GM06990 (cell line): ENCODE results near the gene SETDB1.

Experiments used
- DNase-seq: peaks from one replicate; pipeline ENCODE4 v3.0.0-alpha.2; 2011; ENCODE audit not compliant: insufficient read length; ENCODE audit errors: extremely low read depth
- H3K27me3 ChIP-seq: replicated peaks from 2 replicates; pipeline ENCODE4 v1.6.0; 2011; ENCODE audit warnings: low read length; ENCODE audit not compliant: control insufficient read depth, insufficient read depth
- H3K36me3 ChIP-seq: 2 replicates; pipeline ENCODE4 v1.5.1; 2011; ENCODE audit warnings: low read length; ENCODE audit not compliant: control insufficient read depth, insufficient read depth
- H3K4me3 ChIP-seq: replicated peaks from 2 replicates; pipeline ENCODE4 v1.5.1; 2011; ENCODE audit warnings: low read depth, mild to moderate bottlenecking, control low read depth, low read length
- CTCF ChIP-seq: IDR thresholded peaks from 2 replicates; pipeline ENCODE4 v1.5.1; 2011; ENCODE audit warnings: low read length, control low read depth, mild to moderate bottlenecking, inconsistent platforms; ENCODE audit not compliant: insufficient read depth, poor library complexity, severe bottlenecking

The SETDB1 gene

DNA sequence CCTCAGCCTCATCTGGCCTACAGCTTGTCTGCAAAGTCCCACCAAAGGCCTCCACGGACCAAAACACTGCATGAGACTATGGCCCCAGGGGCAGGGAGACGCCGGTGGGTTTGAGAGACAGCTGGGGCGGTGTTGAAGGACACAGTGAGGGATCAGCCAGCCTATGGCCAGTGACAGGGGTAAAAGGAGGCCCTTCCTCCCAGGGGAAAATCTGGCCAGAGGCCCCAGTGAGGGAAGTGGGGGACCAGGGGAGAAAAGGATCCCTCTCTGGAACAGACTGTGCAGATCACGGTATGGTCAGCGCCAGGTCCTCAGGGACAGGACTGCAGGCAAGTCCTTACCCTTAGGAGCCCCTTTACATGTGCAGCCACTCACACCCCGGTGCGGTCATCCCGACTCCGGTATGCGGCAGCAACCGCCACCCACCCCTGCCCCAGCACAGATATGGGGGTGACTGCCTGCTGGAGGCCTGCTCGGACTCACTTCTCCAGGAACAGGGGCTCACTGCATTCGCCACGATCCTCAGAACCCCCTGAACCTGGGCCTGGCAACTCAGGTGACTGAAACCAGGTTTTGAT is 47.2 kb downstream of the SETDB1 start:
- H3K27me3 ChIP-seq, result no peaks in the 10 kb centered on the region
- TF ChIP-seq CTCF, result no peak
- no peaks in the 10 kb centered on the region; the same call in none of the 2 replicates for H3K36me3 ChIP-seq
- H3K4me3 ChIP-seq, result peak overlapping the region; percentile 91
- DNase-seq, result no peak

GRCh38 chr1:150973836-150974579 is 47.8 kb downstream of the SETDB1 start:
- no peak for TF ChIP-seq CTCF
- no peaks in the 10 kb centered on the region for H3K27me3 ChIP-seq
- H3K4me3 ChIP-seq, result peak overlapping the region; percentile 91
- H3K36me3 ChIP-seq, result no peaks in the 10 kb centered on the region; the same call in none of the 2 replicates
- DNase-seq, result peak; percentile 69

DNA sequence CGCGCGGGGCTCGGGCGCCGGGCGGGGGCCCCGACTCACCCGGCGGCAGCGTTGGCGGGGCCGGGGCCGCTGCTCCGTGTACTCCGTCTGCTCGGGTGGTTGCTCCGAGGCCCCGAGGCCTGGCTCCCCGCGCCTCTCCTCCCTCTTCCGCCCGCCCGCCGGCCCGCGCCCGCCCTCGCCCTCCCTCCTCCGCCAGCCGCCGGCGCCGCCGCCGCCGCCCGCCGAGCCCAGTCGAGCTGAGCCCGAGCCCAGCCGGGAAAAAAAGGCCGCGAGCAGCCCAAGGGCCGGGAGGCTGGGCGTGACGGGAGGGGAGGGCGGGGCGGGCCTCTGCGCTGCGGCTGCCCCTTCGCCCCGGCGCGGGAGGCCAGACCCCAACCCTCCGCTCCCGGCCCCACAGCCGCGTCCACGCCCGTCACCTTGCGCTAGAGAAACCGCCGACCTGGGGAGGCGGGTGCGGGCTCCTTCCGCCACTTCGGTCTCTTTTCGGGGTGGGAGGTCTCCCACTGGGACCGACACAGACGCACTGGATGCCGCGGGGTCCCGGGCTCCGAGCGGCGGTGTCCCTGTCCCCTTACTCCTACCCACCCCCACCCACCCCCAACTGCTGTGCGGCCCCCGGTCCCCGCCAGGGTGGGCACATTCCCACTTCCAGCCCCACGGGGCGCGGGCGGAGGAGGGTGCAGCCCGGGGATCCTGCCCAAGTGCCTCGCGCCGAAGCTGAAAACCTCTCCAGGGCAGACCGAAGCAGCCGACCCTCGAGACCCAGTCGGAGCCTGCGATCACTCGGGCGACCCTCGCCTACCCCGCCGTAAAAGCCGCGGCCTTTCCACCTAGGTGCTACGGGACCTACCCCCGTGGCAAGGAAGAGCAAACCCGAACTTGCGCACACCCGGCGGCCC is 48.7 kb downstream of the SETDB1 start, which contains the start of gene CERS2:
Gene CERS2, minus strand, starts transcription at position 256 of the 899 bp plus-strand sequence. CDS start 5,745 bp downstream, outside the sequence.
- Histone ChIP-seq H3K36me3 (no peaks in the 10 kb centered on the region; the same call in none of the 2 replicates), H3K4me3 (peak within 1 kb of the TSS; percentile 91), H3K27me3 (no peaks in the 10 kb centered on the region)
- DNase-seq, result peak; percentile 80
- TF ChIP-seq CTCF, result no peak

DNA sequence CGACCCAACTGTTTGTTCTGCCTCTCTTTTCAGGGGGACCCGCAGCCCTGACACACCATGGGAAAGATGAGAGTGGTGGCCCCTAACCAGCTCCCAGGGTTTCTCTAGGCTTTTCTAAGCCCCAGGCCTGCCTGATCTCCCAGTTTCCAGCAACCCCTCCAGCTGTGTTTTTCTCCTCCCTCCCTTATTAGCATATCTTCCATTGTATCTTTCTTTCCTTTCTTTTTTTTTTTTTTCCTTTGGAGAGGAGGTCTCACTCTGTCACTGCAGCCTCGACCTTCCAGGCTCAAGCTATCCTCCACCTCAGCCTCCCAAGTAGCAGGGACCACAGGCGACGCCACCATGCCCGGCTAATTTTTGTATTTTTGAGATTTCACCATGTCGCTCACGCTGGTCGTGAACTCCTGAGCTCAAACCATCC is 50.2 kb downstream of the SETDB1 start:
- Histone ChIP-seq H3K4me3 (no peak overlapping the region), H3K27me3 (no peaks in the 10 kb centered on the region), H3K36me3 (no peaks in the 10 kb centered on the region; the same call in 1 of the 2 replicates)
- DNase-seq, result no peak
- TF ChIP-seq CTCF, result no peak

GRCh38 chr1:150976879-150977694 is 50.9 kb downstream of the SETDB1 start:
- H3K27me3 ChIP-seq, result no peaks in the 10 kb centered on the region
- no peaks in the 10 kb centered on the region for H3K36me3 ChIP-seq
- peak; percentile 33 for DNase-seq
- no peak for TF ChIP-seq CTCF
- no peak overlapping the region for H3K4me3 ChIP-seq
